HFFc6 (cell line): ENCODE measurements around the gene HDAC9. TPM values are rescaled to one million over a fixed set of nuclear protein-coding genes. Genes with fewer than 3 reads are reported as not detected.

Source experiments
- DNase-seq: peaks from one replicate; pipeline ENCODE4 v3.0.0-alpha.2; 2018
- H3K27ac Mint-ChIP-seq: 2 replicates; pipeline ENCODE4 v1.8.0; 2020; ENCODE audit warnings: mild to moderate bottlenecking, mixed read lengths
- H3K27me3 Mint-ChIP-seq: 2 replicates; pipeline ENCODE4 v1.8.0; 2021; ENCODE audit warnings: mild to moderate bottlenecking, moderate library complexity, mixed read lengths; ENCODE audit not compliant: insufficient read depth
- H3K36me3 Mint-ChIP-seq: 2 replicates; pipeline ENCODE4 v1.8.0; 2021; ENCODE audit warnings: low read depth, mixed read lengths
- H3K4me1 Mint-ChIP-seq: 2 replicates; pipeline ENCODE4 v1.8.0; 2020; ENCODE audit warnings: low read depth, mixed read lengths
- H3K4me3 Mint-ChIP-seq: 2 replicates; pipeline ENCODE4 v1.8.0; 2020; ENCODE audit warnings: mild to moderate bottlenecking, moderate library complexity, mixed read lengths
- H3K9me3 Mint-ChIP-seq: 2 replicates; pipeline ENCODE4 v1.8.0; 2020; ENCODE audit warnings: mild to moderate bottlenecking, mixed read lengths
- CTCF ChIP-seq: fragments of 200-600 bp; sonication (generic); IDR thresholded peaks from 2 replicates; pipeline ENCODE4 v1.5.0; 2021; ENCODE audit warnings: antibody characterized with exemption, mild to moderate bottlenecking
- total RNA-seq, 6 experiments: library from RNA; stranded (reverse); fragmentation: NEBNext Ultra II Directional; extraction: Animal tissue kit (Norgen Biotek cat#: 25700); gene quantifications; 2 replicates in 1 of 6; 3 replicates in 5 of 6; pipeline ENCODE4 v1.2.3, GENCODE V29; 2021

The HDAC9 gene
- total RNA-seq, 6 experiments from 2014 or later: 11.5 to 29.2 (median 13.2) TPM

- peaks cover 23% of the 10 kb centered on the region for H3K4me1 Mint-ChIP-seq
- H3K27me3 Mint-ChIP-seq: no peaks in the 10 kb centered on the region
- no peak for DNase-seq
- TF ChIP-seq CTCF: no peak
- H3K4me3 Mint-ChIP-seq: no peak overlapping the region
- no peaks in the 10 kb centered on the region for H3K36me3 Mint-ChIP-seq
- H3K27ac Mint-ChIP-seq: no peak overlapping the region
- H3K9me3 Mint-ChIP-seq: no peaks in the 10 kb centered on the region
Measured at GRCh38 chr7:18889436-18889835, 393.9 kb downstream of the HDAC9 start.

GRCh38 chr7:18890134-18890533, 394.6 kb downstream of the HDAC9 start:
- H3K27ac Mint-ChIP-seq: peak overlapping the region; percentile 58
- H3K4me3 Mint-ChIP-seq: no peak overlapping the region; the same call in 1 of the 2 replicates
- H3K36me3 Mint-ChIP-seq: no peaks in the 10 kb centered on the region
- no peaks in the 10 kb centered on the region for H3K9me3 Mint-ChIP-seq
- H3K27me3 Mint-ChIP-seq: no peaks in the 10 kb centered on the region
- peak; percentile 86 for DNase-seq
- peaks cover 23% of the 10 kb centered on the region for H3K4me1 Mint-ChIP-seq
- no peak for TF ChIP-seq CTCF

GRCh38 chr7:18890885-18891621, 395.5 kb downstream of the HDAC9 start:
- Mint-ChIP-seq H3K4me1 (peaks cover 23% of the 10 kb centered on the region), H3K9me3 (no peaks in the 10 kb centered on the region), H3K27ac (no peak overlapping the region), H3K27me3 (no peaks in the 10 kb centered on the region), H3K36me3 (no peaks in the 10 kb centered on the region), H3K4me3 (no peak overlapping the region)
- no peak for DNase-seq
- TF ChIP-seq CTCF: no peak

- H3K36me3 Mint-ChIP-seq: no peaks in the 10 kb centered on the region
- TF ChIP-seq CTCF: no peak
- DNase-seq: no peak
- H3K4me1 Mint-ChIP-seq: peaks cover 23% of the 10 kb centered on the region
- H3K27ac Mint-ChIP-seq: no peak overlapping the region
- H3K27me3 Mint-ChIP-seq: no peaks in the 10 kb centered on the region
- H3K4me3 Mint-ChIP-seq: no peak overlapping the region
- no peaks in the 10 kb centered on the region for H3K9me3 Mint-ChIP-seq
Measured at GRCh38 chr7:18893156-18893555, 397.6 kb downstream of the HDAC9 start.

- peaks cover 23% of the 10 kb centered on the region for H3K4me1 Mint-ChIP-seq
- H3K9me3 Mint-ChIP-seq: no peaks in the 10 kb centered on the region
- no peak overlapping the region for H3K27ac Mint-ChIP-seq
- no peaks in the 10 kb centered on the region for H3K27me3 Mint-ChIP-seq
- no peak overlapping the region for H3K4me3 Mint-ChIP-seq
- no peaks in the 10 kb centered on the region for H3K36me3 Mint-ChIP-seq
- no peak for DNase-seq
- TF ChIP-seq CTCF: peak; percentile 11; the same call in 1 of the 2 replicates
Measured at GRCh38 chr7:18894155-18894554, 398.6 kb downstream of the HDAC9 start.
